Epithelial cell of proximal tubule (primary cell): ENCODE data around the gene FAM83E. TPM values are rescaled to one million over a fixed set of nuclear protein-coding genes. Genes with fewer than 3 reads are reported as not detected.
"Not testable (repeated sequence)": the region's sequence is repeated elsewhere in the genome, so short reads cannot be mapped to it uniquely, and the experiment has no call there.

ENCODE experiments used
- DNase-seq: peaks from one replicate; pipeline ENCODE4 v3.0.0-alpha.2; 2011; ENCODE audit warnings: low read depth
- H3K4me3 ChIP-seq: 2 replicates; pipeline ENCODE4 v1.5.1; 2011; ENCODE audit warnings: low read depth, mild to moderate bottlenecking, low read length
- total RNA-seq: library from RNA; depleted of rRNA; stranded (reverse); fragments of >200 nt; gene quantifications from 2 replicates; pipeline ENCODE4 v1.2.3, GENCODE V29; 2015
- TF ChIP-seq, protein P1 (sequence below): conservative IDR thresholded peaks from 2 replicates; pipeline ENCODE4 v1.5.1; 2012; ENCODE audit warnings: low read depth, mild to moderate bottlenecking, low read length

The FAM83E gene
- total RNA-seq, 1 donor from 2014 or later: 0.40 TPM

DNA sequence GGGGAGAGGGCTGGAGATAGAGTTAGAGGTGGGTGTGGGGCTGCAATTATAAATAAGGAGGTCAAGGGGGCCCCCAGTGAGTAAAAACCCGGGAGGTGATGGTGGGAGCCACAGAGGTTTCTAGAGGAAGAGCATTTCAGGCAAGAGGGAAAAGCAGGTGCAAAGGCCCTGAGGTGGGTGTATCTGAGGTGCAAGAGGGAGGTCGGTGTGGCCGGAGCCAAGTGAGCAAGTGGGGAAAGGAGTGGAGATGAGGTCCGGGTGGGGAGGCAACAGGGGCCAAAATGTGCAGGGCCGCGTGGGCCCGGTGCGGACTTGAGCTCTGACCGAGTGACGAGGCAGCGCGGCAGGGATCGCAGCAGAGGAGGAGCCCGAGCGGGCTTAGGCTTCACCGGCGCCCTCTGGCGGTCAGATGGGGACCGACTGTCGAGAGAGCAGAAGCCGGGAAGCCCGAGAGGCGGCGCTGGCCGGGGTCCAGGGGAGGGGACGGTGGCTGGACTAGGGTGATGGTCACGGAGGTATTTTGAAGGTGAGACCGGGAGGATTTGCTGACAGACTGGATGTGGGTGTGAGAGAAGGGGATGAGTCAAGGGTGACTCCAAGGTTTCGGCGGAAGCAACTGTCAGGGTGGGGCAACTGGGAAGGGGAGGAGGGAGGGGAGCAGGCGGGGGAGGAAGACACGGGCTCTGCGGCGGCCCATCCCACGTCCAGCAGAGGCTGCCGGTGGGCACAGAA lies 26.0 kb downstream of the FAM83E start:
- DNase-seq: peak; percentile 23
- TF ChIP-seq, protein P1, sequence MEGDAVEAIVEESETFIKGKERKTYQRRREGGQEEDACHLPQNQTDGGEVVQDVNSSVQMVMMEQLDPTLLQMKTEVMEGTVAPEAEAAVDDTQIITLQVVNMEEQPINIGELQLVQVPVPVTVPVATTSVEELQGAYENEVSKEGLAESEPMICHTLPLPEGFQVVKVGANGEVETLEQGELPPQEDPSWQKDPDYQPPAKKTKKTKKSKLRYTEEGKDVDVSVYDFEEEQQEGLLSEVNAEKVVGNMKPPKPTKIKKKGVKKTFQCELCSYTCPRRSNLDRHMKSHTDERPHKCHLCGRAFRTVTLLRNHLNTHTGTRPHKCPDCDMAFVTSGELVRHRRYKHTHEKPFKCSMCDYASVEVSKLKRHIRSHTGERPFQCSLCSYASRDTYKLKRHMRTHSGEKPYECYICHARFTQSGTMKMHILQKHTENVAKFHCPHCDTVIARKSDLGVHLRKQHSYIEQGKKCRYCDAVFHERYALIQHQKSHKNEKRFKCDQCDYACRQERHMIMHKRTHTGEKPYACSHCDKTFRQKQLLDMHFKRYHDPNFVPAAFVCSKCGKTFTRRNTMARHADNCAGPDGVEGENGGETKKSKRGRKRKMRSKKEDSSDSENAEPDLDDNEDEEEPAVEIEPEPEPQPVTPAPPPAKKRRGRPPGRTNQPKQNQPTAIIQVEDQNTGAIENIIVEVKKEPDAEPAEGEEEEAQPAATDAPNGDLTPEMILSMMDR: peak; percentile 93
- H3K4me3 ChIP-seq: peak overlapping the region; percentile 32

DNA sequence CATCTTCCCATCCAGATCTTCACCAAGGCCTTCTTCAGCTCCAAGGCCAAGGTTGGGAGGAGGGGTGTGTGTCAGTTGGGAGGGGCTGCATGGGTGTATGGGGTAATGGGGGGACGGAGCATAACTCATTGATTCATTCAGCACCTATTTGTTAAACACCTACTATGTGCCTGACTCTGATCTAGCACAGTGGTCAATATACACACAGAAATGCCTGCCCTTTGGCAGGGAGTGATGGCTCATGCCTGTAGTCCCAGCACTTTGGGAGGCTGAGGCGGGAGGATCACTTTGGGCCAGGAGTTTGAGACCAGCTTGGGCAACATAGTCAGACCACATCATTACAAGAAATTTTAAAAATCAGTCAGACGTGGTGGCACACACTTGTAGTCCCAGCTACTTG lies 27.5 kb downstream of the FAM83E start:
- TF ChIP-seq, protein P1: no peak
- no peak overlapping the region for H3K4me3 ChIP-seq
- no peak for DNase-seq

DNA sequence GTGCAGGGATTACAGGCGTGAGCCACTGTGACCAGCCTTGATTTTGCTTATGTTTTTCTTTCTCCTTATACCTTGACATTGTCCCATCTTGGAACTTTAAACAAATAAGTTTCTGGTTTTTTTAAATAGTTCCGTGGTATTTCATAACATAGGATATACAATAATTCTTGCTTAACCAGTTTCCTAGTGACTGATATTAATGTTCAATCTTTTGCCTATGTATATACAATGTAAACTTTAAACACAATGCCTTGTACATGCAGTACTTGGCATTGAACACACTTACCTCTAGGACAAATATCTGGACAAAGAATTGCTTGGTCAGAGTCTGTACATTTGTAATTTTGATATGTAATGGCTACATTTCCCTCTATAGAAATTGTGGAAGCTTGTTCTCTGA lies 32.7 kb downstream of the FAM83E start:
- TF ChIP-seq, protein P1: no peak
- no peak for DNase-seq
- no peak overlapping the region for H3K4me3 ChIP-seq

DNA sequence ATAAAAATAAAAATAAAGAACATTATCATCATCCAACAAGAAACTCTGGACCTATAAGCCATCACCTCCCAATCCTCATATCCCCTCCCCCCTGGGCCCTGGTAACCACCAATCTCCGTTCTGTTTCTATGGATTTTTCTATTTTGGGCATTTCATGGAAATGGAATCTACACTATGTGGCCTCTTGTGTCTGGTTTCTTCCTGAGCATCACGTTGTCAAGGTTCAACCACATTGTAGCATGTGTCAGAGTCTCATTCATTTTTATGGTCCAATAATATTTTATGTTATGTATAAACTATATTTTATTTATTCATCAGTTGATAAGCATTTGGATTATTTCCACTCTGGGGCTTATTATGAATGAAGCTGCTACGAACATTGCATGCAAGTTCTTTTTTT lies 36.0 kb downstream of the FAM83E start:
- TF ChIP-seq, protein P1: no peak
- no peak overlapping the region for H3K4me3 ChIP-seq
- no peak for DNase-seq

DNA sequence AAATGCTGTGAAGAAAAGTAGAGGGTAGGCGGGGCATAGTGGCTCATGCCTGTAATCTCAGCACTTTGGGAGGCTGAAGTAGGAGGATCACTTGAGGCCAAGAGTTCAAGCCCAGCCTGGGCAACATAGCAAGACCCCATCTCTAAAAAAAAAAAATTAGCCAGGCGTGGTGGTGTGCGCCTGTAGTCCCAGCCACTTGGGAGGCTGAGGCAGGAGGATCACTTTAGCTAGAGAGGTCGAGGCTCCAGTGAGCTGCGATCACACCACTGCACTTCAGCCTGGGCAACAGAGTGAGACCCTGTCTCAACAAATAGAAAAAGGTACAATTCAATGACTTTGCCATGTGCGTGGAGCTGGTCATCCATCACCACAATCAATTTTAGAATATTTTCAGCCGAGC lies 37.0 kb downstream of the FAM83E start:
- not testable (repeated sequence) for DNase-seq, H3K4me3 ChIP-seq

DNA sequence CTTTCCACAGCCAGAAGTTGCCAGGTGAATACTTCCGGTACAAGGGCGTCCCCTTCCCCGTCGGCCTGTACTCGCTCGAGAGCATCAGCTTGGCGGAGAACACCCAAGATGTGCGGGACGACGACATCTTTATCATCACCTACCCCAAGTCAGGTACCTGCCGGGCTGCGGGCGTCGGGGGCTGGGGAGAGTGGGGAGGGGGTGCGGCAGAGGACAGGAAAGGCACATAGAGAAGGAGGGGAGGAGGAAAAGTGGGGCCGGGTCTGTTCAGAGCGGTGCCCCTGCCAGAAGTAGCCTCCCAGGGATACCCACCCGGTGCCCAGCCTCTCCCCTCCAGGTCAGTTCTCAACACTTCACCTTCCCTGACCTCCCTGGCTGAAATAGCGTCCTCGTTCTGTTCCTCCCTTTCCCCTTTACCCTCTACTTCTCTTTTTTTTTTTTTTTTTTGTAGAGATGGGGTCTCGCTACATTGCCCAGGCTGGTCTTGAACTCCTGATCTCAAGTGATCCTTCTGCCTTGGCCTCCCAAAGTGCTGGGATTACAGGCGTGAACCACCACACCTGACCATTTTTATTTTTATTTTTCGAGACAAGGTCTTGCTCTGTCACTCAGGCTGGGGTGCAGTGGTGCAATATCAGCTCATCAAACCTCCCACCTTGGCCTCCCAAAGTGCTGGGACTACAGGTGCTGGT lies 38.8 kb downstream of the FAM83E start:
- DNase-seq: no peak
- TF ChIP-seq, protein P1: no peak
- no peak overlapping the region for H3K4me3 ChIP-seq

DNA sequence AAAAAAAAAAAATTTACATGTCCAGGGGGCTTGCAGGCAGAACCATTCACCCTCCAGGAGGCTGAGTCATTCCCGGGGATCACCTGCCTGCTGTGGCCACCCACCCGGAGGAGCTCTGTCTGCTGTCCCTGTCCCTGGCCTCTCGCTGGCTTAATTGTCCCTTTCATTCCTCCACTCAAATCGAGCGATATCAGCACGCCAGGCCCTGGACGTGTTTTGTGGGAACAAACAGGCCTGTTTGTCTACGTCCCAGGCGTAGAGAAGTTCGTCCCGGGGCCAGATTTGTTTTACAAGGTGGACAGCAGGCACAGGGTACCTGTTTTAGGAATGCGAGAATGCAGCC lies 41.7 kb downstream of the FAM83E start:
- DNase-seq: no peak
- H3K4me3 ChIP-seq: no peak overlapping the region
- TF ChIP-seq, protein P1: no peak
